ENCODE data around the gene LAMTOR5.
"Not testable (repeated sequence)": the region's sequence is repeated elsewhere in the genome, so short reads cannot be mapped to it uniquely, and the experiment has no call there.

The LAMTOR5 gene

GRCh38 chr1:110426854-110427253 lies 19.4 kb upstream of the LAMTOR5 start:
- DNase-seq (ENCODE audit: low read depth in 2 of 2) = no peak

GRCh38 chr1:110425612-110426152 lies 18.2 kb upstream of the LAMTOR5 start:
- no peak for DNase-seq (ENCODE audit: low read depth in 2 of 2)

- DNase-seq (ENCODE audit: low read depth in 2 of 2) = no peak
These were observed 17.5 kb upstream of the LAMTOR5 start for GRCh38 chr1:110424699-110425611.

GRCh38 chr1:110420874-110421793 lies 13.6 kb upstream of the LAMTOR5 start:
- no peak for DNase-seq (ENCODE audit: low read depth in 2 of 2)

GRCh38 chr1:110420023-110420662 lies 12.6 kb upstream of the LAMTOR5 start:
- no peak for DNase-seq (ENCODE audit: low read depth in 2 of 2)

- DNase-seq (ENCODE audit: low read depth in 2 of 2) = no peak
These were observed 11.2 kb upstream of the LAMTOR5 start for GRCh38 chr1:110418729-110419128.

- not testable (repeated sequence) for DNase-seq (ENCODE audit: low read depth in 2 of 2)
These were observed 5.6 kb upstream of the LAMTOR5 start for GRCh38 chr1:110413045-110413444.

- DNase-seq (ENCODE audit: low read depth in 2 of 2) = no peak
These were observed 5.1 kb upstream of the LAMTOR5 start for GRCh38 chr1:110412576-110412975.

GRCh38 chr1:110411173-110411735 lies 3.8 kb upstream of the LAMTOR5 start:
- no peak for DNase-seq (ENCODE audit: low read depth in 2 of 2)

GRCh38 chr1:110409316-110409715 lies 1.8 kb upstream of the LAMTOR5 start:
- DNase-seq (ENCODE audit: low read depth in 2 of 2) = no peak

- no peak for DNase-seq (ENCODE audit: low read depth in 2 of 2)
These were observed 994 bp upstream of the LAMTOR5 start for GRCh38 chr1:110408488-110408887.

- not testable (repeated sequence) for DNase-seq (ENCODE audit: low read depth in 2 of 2)
These were observed 1.1 kb downstream of the LAMTOR5 start for GRCh38 chr1:110406407-110406806.

GRCh38 chr1:110404401-110404800 lies 3.1 kb downstream of the LAMTOR5 start:
- no peak for DNase-seq (ENCODE audit: low read depth in 2 of 2)

- DNase-seq (ENCODE audit: low read depth in 2 of 2) = no peak
These were observed 3.7 kb downstream of the LAMTOR5 start for GRCh38 chr1:110403805-110404204.

- not testable (repeated sequence) for DNase-seq (ENCODE audit: low read depth in 2 of 2)
These were observed 11.1 kb downstream of the LAMTOR5 start for GRCh38 chr1:110396259-110396958.

GRCh38 chr1:110394493-110394820 lies 13.0 kb downstream of the LAMTOR5 start:
- no peak for DNase-seq (ENCODE audit: low read depth in 2 of 2)

- DNase-seq (ENCODE audit: low read depth in 2 of 2) = peak in 1 of 2 experiments; percentile 32
These were observed 13.6 kb downstream of the LAMTOR5 start for GRCh38 chr1:110393691-110394492.

- DNase-seq (ENCODE audit: low read depth in 2 of 2) = no peak
These were observed 14.2 kb downstream of the LAMTOR5 start for GRCh38 chr1:110393286-110393685.

GRCh38 chr1:110390692-110391245 lies 16.7 kb downstream of the LAMTOR5 start, which contains the start of gene SLC16A4:
SLC16A4 (minus strand) TSS chr1:110391026; CDS start chr1:110389323, 1,703 bp downstream.
- DNase-seq (ENCODE audit: low read depth in 2 of 2) = no peak

GRCh38 chr1:110390096-110390495 lies 17.4 kb downstream of the LAMTOR5 start:
- no peak for DNase-seq (ENCODE audit: low read depth in 2 of 2)
